Measurements from ENCODE around the gene CARD11. TPM values are rescaled to one million over a fixed set of nuclear protein-coding genes. Genes with fewer than 3 reads are reported as not detected.

The CARD11 gene
- total RNA-seq, 4 donors from 2014 or later = 0.26 to 2.0 (median 0.70) TPM

GRCh38 chr7:3066506-3066905 is 22.8 kb upstream of the CARD11 start:
- TF ChIP-seq CTCF (IDR thresholded peaks at IDR 0.05) (no peak), POLR2A (IDR thresholded peaks at IDR 0.05; ENCODE audit: low read depth) (no peak), POLR2AphosphoS5 (IDR thresholded peaks at IDR 0.05) (no peak), EP300 (IDR thresholded peaks at IDR 0.05) (no peak)
- Histone ChIP-seq H3K36me3 (no peaks in the 10 kb centered on the region), H3K27ac (replicated peaks in 1 of 4) (no peak overlapping the region), H3K27me3 (peaks cover 0 to 31% (median 0%) of the 10 kb centered on the region in 4 donors), H3K4me1 (no peaks in the 10 kb centered on the region), H3K4me3 (no peak overlapping the region), H3K9me3 (peaks cover 0 to 12% (median 2%) of the 10 kb centered on the region in 4 donors)
- intact Hi-C loops (cut with DNase I) = no loop called here
- WGBS = 97% methylated on average over 1 of the region's 1 CpG
- no peak for DNase-seq (ENCODE audit: extremely low spot score)

- Histone ChIP-seq H3K36me3 (no peaks in the 10 kb centered on the region), H3K9me3 (peaks cover 0 to 8% (median under 1%) of the 10 kb centered on the region in 4 donors), H3K4me3 (no peak overlapping the region), H3K27ac (replicated peaks in 1 of 4) (no peak overlapping the region), H3K4me1 (no peaks in the 10 kb centered on the region), H3K27me3 (peaks cover 0 to 31% (median 0%) of the 10 kb centered on the region in 4 donors)
- TF ChIP-seq CTCF (IDR thresholded peaks at IDR 0.05) (peak in 2 of 3 experiments; percentile 17 to 37), POLR2AphosphoS5 (IDR thresholded peaks at IDR 0.05) (no peak)
- WGBS = 49% methylated on average over 11 of the region's 11 CpGs
- DNase-seq (ENCODE audit: extremely low spot score) = no peak
- intact Hi-C loops (cut with DNase I) = no loop called here
Measured at GRCh38 chr7:3065724-3066143, 22.1 kb upstream of the CARD11 start.

GRCh38 chr7:3064067-3064466 is 20.4 kb upstream of the CARD11 start:
- no peaks in the 10 kb centered on the region for H3K36me3 ChIP-seq
- no peak for DNase-seq (ENCODE audit: extremely low spot score)
- H3K27ac ChIP-seq (replicated peaks in 1 of 4) = no peak overlapping the region
- peaks cover 0 to 33% (median 0%) of the 10 kb centered on the region in 4 donors for H3K27me3 ChIP-seq
- no peak overlapping the region for H3K4me3 ChIP-seq
- WGBS = 86% methylated on average over 5 of the region's 5 CpGs
- intact Hi-C loops (cut with DNase I) = no loop called here
- no peak for TF ChIP-seq EP300 (IDR thresholded peaks at IDR 0.05)
- H3K4me1 ChIP-seq = no peaks in the 10 kb centered on the region
- H3K9me3 ChIP-seq = no peaks in the 10 kb centered on the region

- intact Hi-C loops (cut with DNase I) = no loop called here
- WGBS = 74% methylated on average over 7 of the region's 7 CpGs
- Histone ChIP-seq H3K27ac (replicated peaks in 1 of 4) (no peak overlapping the region), H3K4me3 (no peak overlapping the region), H3K9me3 (no peaks in the 10 kb centered on the region), H3K36me3 (no peaks in the 10 kb centered on the region), H3K4me1 (no peaks in the 10 kb centered on the region), H3K27me3 (peaks cover 0 to 38% (median 0%) of the 10 kb centered on the region in 4 donors)
- DNase-seq (ENCODE audit: extremely low spot score) = no peak
- TF ChIP-seq EP300 (IDR thresholded peaks at IDR 0.05) = no peak
- no peak for TF ChIP-seq POLR2AphosphoS5 (IDR thresholded peaks at IDR 0.05)
- TF ChIP-seq POLR2A (IDR thresholded peaks at IDR 0.05; ENCODE audit: low read depth) = no peak
- TF ChIP-seq CTCF (IDR thresholded peaks at IDR 0.05) = no peak
Measured at GRCh38 chr7:3063016-3063753, 19.5 kb upstream of the CARD11 start.

GRCh38 chr7:3057066-3057420 is 13.4 kb upstream of the CARD11 start:
- TF ChIP-seq POLR2A (IDR thresholded peaks at IDR 0.05; ENCODE audit: low read depth) (no peak), POLR2AphosphoS5 (IDR thresholded peaks at IDR 0.05) (no peak), CTCF (IDR thresholded peaks at IDR 0.05) (no peak), EP300 (IDR thresholded peaks at IDR 0.05) (no peak)
- Histone ChIP-seq H3K27ac (replicated peaks in 1 of 4) (no peak overlapping the region), H3K4me3 (no peak overlapping the region), H3K36me3 (no peaks in the 10 kb centered on the region), H3K9me3 (peaks cover 0 to 9% (median 3%) of the 10 kb centered on the region in 4 donors), H3K4me1 (no peaks in the 10 kb centered on the region), H3K27me3 (peaks cover 0 to 46% (median 2%) of the 10 kb centered on the region in 4 donors)
- 33% methylated on average over 9 of the region's 9 CpGs for WGBS
- DNase-seq (ENCODE audit: extremely low spot score) = no peak
- intact Hi-C loops (cut with DNase I) = no loop called here

Data from esophagus muscularis mucosa (tissue), 4 donors.